Midbrain (tissue), 1 donor: ENCODE measurements around the gene NPR2.

ENCODE experiments used
- DNase-seq: peaks from one replicate; lab custom pipeline; 2025; lab: John Stamatoyannopoulos, UW

Gene NPR2

DNA sequence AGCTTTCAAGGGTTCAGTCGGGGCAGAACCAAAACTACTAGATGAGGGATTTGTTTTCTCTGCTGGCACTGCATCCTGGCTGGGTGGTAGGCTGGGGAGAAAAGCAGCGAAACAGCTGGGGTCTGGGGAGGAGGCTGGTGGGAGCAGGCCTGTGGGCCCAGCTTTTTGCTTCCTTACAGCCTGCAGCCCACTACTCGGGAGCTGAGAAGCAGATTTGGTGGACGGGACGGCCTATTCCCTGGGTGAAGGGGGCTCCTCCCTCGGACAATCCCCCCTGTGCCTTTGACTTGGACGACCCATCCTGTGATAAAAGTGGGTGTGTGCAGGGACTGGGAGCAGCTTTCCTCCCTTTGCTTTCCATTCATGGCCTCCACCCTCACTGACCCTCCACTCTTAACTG lies 9.1 kb downstream of the NPR2 start:
- DNase-seq = no peak

DNA sequence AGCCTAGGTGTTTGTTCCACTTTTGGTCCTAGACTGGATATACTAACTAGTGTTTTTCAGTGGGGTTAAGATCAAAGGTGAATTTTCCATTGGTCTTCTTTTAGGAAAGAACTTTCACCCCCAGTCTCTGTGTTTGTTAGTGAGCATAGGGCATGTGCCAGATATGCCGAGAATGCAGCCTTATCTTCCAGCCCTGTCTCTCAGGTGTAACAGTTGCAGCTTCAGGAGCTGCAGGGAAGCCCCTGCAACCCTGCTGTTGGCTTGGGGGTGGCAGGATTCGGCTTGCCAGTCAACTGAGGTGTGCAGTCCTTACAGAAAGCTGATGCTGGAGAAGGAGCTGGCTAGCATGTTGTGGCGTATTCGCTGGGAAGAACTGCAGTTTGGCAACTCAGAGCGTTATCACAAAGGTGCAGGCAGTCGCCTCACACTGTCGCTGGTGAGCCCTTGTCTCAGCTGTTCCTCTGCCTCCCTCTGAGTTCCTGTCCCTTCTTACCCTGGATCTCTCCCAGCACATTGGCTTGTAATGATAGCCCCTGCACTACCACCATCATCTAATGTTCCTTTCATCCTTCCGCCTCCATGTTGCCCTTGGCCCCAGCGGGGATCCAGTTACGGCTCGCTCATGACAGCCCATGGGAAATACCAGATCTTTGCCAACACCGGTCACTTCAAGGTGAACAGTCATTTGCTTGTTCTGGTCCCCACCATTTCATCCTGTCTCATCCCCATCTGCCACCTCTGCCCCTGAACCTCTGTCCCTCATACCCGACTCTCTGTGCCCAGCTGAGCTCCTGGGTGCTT lies 10.1 kb downstream of the NPR2 start:
- no peak for DNase-seq

- no peak for DNase-seq
These were observed 14.7 kb downstream of the NPR2 start for GRCh38 chr9:35806101-35806500.

GRCh38 chr9:35808433-35808832 lies 17.0 kb downstream of the NPR2 start:
- no peak for DNase-seq

DNA sequence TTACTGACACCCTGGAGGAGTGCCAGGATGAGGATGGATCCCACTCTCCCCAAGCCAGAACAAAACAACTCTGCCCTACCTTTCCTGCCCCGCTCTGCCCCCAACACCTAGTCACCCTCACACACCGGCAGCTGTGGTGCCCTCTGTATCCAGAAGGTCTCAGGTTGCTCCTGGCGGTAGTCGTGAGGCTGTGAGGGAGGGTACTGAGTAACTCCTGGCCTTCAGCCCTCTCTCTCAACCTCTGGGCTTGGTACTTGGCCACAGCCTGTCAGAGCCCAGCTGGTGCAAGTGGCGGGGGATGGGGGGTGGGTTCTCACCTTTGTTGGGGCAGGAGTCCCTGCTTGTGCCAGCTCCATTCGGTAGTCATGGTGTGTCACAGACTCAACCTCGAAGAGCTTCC lies 18.7 kb downstream of the NPR2 start:
- DNase-seq = no peak

GRCh38 chr9:35811381-35812024 lies 20.1 kb downstream of the NPR2 start:
- DNase-seq = peak; percentile 30

GRCh38 chr9:35812025-35812602 lies 20.7 kb downstream of the NPR2 start, which contains the start of gene SPAG8:
Gene SPAG8, minus strand, starts transcription at chr9:35812262. Its CDS starts 115 bp downstream, at chr9:35812147.
- peak; percentile 93 for DNase-seq

DNA sequence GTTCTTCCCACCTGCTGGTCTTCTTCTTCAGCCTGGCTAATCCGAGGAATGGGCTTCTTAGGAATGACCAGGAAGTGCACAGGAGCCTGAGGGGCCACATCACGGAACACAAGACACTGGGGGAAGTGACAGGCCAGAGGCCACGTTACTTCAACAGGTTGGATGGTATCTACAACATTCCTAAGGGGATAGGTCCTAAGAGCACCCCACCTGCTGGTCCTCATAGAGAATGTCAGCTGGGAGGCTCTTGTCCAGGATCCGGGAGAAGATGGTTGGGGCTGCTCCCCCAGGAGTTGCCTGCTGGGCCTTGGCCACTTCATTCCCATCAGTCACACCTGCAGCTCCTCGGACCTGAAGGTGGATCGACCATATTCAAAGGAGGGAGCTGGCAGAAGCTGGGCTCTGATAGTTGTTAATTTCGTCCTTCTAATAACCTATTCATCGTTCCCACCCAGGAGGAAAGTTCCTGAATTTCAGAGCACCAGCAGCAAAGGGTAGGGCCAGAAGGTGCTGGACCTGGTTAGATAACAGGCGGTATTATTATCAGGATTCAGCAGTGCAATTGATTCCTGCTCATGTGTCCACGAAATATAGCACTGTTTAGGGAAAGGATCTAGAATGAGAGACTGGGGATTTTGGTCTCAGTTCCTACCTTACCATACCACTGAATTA lies 22.2 kb downstream of the NPR2 start:
- no peak for DNase-seq

DNA sequence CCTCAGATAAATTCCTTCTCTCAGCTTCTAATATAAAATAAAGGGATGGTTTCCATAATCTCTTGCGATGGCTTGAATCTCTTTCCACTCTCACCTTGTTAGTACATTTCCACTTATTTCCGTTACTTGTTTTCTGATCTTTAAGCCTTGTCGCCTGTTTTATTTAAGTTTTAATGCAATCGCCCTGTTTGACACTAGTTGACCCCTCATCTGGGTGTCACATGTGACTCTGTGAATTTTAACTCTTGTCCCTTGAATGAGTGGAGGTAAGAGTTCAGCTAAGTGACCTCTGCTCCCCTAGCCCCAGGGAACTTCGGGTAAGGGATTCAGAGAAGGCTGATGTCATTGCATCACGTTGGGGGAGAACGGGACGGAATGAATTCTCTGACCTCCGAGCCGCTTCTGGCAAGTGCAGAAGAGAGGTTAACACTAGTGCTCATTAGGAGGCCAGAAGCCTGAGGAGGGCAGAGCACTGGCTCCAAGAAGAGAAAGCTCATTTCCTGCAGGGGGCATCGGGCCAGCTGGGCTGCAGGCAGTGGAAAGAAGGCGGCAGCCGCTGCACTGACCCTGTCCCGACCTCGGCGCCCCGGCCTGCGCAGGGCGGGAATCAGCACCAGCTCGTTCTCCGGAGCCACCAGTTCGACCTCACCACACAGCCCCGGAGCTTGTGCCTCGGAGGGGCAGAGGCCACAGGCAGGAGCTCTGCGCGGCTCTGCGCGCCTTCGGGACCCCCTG lies 22.9 kb downstream of the NPR2 start:
- DNase-seq = peak; percentile 74

DNA sequence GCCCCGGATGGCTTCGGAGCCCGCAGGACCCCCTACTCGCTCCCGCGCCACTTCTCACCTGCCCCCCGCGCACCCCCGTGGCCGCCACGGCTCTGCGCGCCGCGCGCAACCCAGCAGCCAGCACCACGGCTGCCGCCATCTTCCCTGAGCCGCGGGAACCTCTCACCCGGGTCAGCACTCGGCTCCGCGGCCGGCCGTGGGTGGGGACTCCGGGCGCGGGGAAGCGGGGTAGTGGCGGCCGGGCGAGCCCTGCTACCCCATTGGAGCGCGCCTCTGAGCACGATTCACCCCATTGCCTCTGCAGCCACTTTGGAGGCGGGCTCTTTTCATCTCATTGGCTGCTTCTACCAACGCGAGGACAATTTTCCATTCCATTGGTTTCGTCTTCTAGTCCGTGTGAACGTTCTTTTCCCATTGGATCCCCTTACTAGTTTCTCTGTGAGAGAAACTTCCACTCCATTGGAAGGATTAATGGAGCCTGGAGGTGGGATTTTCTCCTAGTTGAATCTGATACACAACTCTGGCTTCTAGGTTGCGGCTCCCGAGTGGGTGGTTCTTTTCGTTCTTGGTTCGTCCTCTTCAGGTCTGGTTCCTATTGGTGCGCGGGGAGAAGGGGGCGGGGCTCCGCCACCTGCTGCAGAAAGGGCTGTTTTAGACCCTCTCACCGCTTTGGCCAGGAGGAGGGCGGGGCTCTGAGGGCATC lies 23.6 kb downstream of the NPR2 start, which contains the start of gene HINT2:
Gene HINT2 (minus strand): TSS at position 202 of the 703 bp plus-strand sequence. CDS start 63 bp downstream, at position 139.
- DNase-seq = peak; percentile 100

DNA sequence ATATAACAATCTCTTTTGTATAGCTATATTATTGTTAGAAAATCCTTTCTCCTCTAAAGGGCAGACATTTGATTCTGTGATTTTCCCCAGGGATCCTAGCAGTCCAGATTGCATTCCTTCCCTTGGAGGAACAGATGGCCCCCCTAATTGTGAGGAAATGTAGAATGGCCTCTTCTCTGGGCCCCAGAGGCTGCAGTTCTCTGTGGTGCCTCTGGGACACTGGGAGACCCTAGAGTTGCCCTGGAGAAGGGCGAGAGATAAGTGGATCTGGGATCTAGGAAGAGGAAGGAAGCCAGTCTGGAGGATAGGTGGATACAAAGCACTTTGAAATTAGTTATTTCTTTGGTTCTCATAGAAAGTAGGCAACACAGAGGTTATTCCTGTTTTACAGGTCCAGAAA lies 25.3 kb downstream of the NPR2 start:
- no peak for DNase-seq

DNA sequence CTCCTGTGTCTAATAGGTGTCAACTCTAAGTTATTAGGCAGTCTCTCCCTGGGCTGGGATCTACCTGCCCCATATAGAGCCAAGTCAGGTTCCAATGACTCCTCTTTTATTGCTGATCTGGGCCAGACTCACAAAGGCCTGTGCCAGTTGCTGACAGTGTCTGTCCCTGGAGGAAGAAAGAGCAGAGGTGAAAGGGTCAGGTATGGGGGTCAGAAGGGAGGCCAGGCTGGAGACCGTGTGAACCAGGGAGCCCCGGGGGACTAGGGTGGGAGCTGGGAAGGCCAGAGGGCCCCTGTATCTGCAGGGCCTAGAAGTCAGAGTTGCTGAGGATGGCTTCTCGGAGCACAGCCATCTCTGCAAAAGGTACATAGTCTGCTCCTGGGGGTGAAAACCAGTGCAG lies 26.9 kb downstream of the NPR2 start:
- DNase-seq = no peak

GRCh38 chr9:35820076-35820475 lies 28.7 kb downstream of the NPR2 start:
- no peak for DNase-seq

GRCh38 chr9:35822926-35823325 lies 31.5 kb downstream of the NPR2 start:
- no peak for DNase-seq

- DNase-seq = peak; percentile 53
These were observed 34.8 kb downstream of the NPR2 start for GRCh38 chr9:35826071-35826701.

DNA sequence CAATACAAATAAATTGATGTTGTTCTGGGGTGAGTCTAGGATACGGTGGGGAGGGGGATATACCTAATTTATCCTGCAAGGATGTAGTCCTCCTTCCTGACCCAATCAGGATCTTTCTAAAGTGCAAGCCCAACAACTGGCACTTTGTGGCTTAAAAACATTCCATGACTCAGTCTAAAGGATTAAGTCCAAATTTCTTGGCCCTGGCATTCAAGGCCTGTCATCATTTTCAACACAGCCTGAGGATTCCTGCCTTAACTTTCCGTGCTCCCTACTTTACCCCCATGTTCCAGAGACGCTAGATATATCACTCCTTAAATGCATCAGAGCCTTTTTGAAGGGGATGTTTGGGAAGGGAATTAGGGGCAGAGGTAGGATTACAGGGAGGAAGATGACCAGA lies 36.1 kb downstream of the NPR2 start:
- no peak for DNase-seq

GRCh38 chr9:35828716-35829083 lies 37.3 kb downstream of the NPR2 start, which contains the start of gene FAM221B:
Gene FAM221B, minus strand, starts transcription at chr9:35828732. Its CDS starts 2,571 bp downstream, at chr9:35826161.
- no peak for DNase-seq

GRCh38 chr9:35829084-35829763 lies 37.8 kb downstream of the NPR2 start, which contains the start of gene TMEM8B:
Gene TMEM8B, plus strand, starts transcription at chr9:35829228. Its CDS starts 220 bp downstream, at chr9:35829448.
- peak; percentile 93 for DNase-seq

DNA sequence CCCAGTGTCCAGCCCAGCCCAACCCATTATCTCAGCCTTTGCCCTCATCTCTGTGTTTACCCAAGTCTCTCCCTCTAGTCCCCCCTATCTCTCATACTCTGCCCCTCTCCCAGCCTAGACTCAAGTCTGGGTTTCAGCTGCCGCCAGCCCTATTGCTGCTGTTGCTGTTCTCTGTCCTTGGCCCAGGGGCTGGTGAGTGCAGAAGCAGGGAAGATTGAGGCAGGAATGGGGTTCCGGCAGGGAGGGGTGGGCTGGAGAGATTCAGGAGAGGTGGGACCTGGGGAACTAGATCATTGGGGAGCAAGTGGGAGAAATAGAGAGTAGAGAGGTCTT lies 38.3 kb downstream of the NPR2 start:
- no peak for DNase-seq

DNA sequence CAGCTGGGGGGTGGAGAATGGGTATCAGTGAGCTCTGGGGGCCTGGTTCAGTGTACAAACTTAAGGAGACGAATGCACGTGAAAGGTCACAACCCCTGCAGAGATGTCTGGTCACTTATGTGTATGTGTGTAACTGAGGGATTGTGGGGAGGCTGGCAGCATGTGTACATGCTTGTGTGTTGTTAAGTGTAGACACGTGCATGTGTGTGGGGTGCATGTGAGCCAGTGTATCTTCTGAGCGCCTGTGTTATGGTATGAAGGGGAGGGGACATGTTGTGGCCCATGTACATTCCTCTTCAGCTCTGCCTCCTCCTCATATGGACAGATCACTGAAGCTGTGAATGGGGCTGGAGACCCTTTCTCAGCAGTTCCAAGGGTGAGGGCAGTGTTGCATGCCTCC lies 39.6 kb downstream of the NPR2 start:
- no peak for DNase-seq
